B cell (primary cell): ENCODE data around the gene WDR18. TPM values are rescaled to one million over a fixed set of nuclear protein-coding genes. Genes with fewer than 3 reads are reported as not detected.
A peak's percentile ranks its signal among the peaks of the same experiment; 100 is the strongest.

Experiments
- ATAC-seq: fragments of 200-7000 bp; cut with Tn5 transposase; one replicate; pipeline ENCODE4 v1.10.0; 2021; ENCODE audit warnings: low read depth, mild to moderate bottlenecking, moderate number of reproducible peaks, moderate library complexity
- CTCF ChIA-PET: fragments of 350-600 bp; sonication (Branson Sonifier 250); formaldehyde crosslinking; loops from one replicate; lab custom pipeline; 2021; ENCODE audit warnings: antibody characterized with exemption, inconsistent platforms; lab: Charles Lee
- POLR2A ChIA-PET: fragments of 350-600 bp; sonication (Branson Sonifier 250); formaldehyde crosslinking; loops from one replicate; lab custom pipeline; 2021; ENCODE audit warnings: antibody characterized with exemption; lab: Charles Lee
- DNase-seq: peaks from one replicate; pipeline ENCODE4 v3.0.0; 2013
- H2AFZ ChIP-seq: 2 replicates; pipeline ENCODE4 v1.6.1; 2012; ENCODE audit warnings: mild to moderate bottlenecking, low read depth, low read length; ENCODE audit not compliant: insufficient read depth, poor library complexity, severe bottlenecking
- H3K27ac ChIP-seq, 2 donors: 1 replicate in 1 of 2; 2 replicates in 1 of 2; pipeline ENCODE4 v1.5.1; 2012 to 2013; ENCODE audit warnings: low read length in 2 of 2, mild to moderate bottlenecking in 2 of 2, moderate library complexity in 1 of 2
- H3K27me3 ChIP-seq, 4 experiments: fragments of 200-600 bp in 1 of 4; sonication (generic) in 1 of 4; replicated peaks in 1 of 4; 1 replicate in 2 of 4; 2 replicates in 2 of 4; pipeline versions ENCODE4 v1.6.1 to v1.7.0; 2013 to 2016; ENCODE audit warnings: low read length in 3 of 4, mild to moderate bottlenecking in 2 of 4, mixed read lengths in 1 of 4, moderate library complexity in 1 of 4; ENCODE audit not compliant: insufficient read depth in 4 of 4, control insufficient read depth in 3 of 4; ENCODE audit errors: control extremely low read depth in 1 of 4
- H3K36me3 ChIP-seq, 2 experiments: replicated peaks in 1 of 2; 1 replicate in 1 of 2; 2 replicates in 1 of 2; pipeline versions ENCODE4 v1.6.1 to v1.7.1; 2013; ENCODE audit warnings: low read length in 1 of 2; ENCODE audit not compliant: insufficient read depth in 2 of 2, control insufficient read depth in 1 of 2; ENCODE audit errors: control extremely low read depth in 1 of 2, extremely low read depth in 1 of 2
- H3K4me1 ChIP-seq, 2 donors: fragments of 200-600 bp in 1 of 2; sonication (generic) in 1 of 2; 1 replicate in 1 of 2; 2 replicates in 1 of 2; pipeline versions ENCODE4 v1.5.1 to v1.6.1; 2013 to 2017; ENCODE audit warnings: low read length in 2 of 2; ENCODE audit not compliant: control insufficient read depth in 2 of 2, insufficient read depth in 2 of 2
- H3K4me2 ChIP-seq: replicated peaks from 2 replicates; pipeline ENCODE3; 2012; ENCODE audit warnings: mild to moderate bottlenecking, low read depth, low read length; ENCODE audit not compliant: poor library complexity, severe bottlenecking
- H3K4me3 ChIP-seq, 5 experiments: fragments of 200-600 bp in 1 of 5; sonication (generic) in 1 of 5; 1 replicate in 3 of 5; 2 replicates in 2 of 5; pipeline versions ENCODE4 v1.5.1 to v1.7.0; 2011 to 2016; ENCODE audit warnings: low read length in 4 of 5, mild to moderate bottlenecking in 4 of 5, low read depth in 2 of 5, control low read depth in 1 of 5, moderate library complexity in 1 of 5; ENCODE audit not compliant: insufficient read depth in 1 of 5; ENCODE audit errors: control extremely low read depth in 1 of 5, extremely low read depth in 1 of 5
- H3K79me2 ChIP-seq: fragments of 200-600 bp; sonication (generic); one replicate; pipeline ENCODE4 v1.6.0; 2016; ENCODE audit warnings: low read length; ENCODE audit not compliant: control insufficient read depth, insufficient read depth
- H3K9ac ChIP-seq: fragments of 200-600 bp; sonication (generic); 2 replicates; pipeline ENCODE4 v1.6.1; 2017; ENCODE audit warnings: mild to moderate bottlenecking, low read length, moderate library complexity
- H3K9me3 ChIP-seq, 3 donors: one replicate each; pipeline versions ENCODE4 v1.6.1 to v1.7.1; 2013; ENCODE audit warnings: low read length in 2 of 3; ENCODE audit not compliant: control insufficient read depth in 2 of 3, insufficient read depth in 1 of 3; ENCODE audit errors: control extremely low read depth in 1 of 3
- H4K20me1 ChIP-seq: 2 replicates; pipeline ENCODE4 v1.6.0; 2012; ENCODE audit warnings: mild to moderate bottlenecking, low read length; ENCODE audit not compliant: insufficient read depth, control insufficient read depth, poor library complexity, severe bottlenecking
- H3K27ac Mint-ChIP-seq: one replicate; pipeline ENCODE4 v1.8.0; 2021; ENCODE audit warnings: mixed read lengths
- H3K27me3 Mint-ChIP-seq: one replicate; pipeline ENCODE4 v1.8.0; 2021; ENCODE audit warnings: mixed read lengths
- H3K4me1 Mint-ChIP-seq: one replicate; pipeline ENCODE4 v1.8.0; 2021; ENCODE audit warnings: mixed read lengths
- H3K4me3 Mint-ChIP-seq: one replicate; pipeline ENCODE4 v1.8.0; 2021; ENCODE audit warnings: mixed read lengths
- H3K9me3 Mint-ChIP-seq: one replicate; pipeline ENCODE4 v1.8.0; 2022; ENCODE audit warnings: mixed read lengths; ENCODE audit not compliant: insufficient read depth
- EZH2 ChIP-seq: IDR thresholded peaks from 2 replicates; pipeline ENCODE4 v1.6.1; 2012; ENCODE audit warnings: borderline replicate concordance, low read depth, mild to moderate bottlenecking, moderate library complexity, low read length; ENCODE audit not compliant: insufficient read depth, poor library complexity, severe bottlenecking
- WGBS: methylation state at CpG from one replicate; pipeline ENCODE4 v1.1.5; 2013; ENCODE audit warnings: missing lambda C conversion rate; ENCODE audit not compliant: insufficient coverage; 5-methylcytosine and 5-hydroxymethylcytosine counted together
- intact Hi-C: fragments of 100-400 bp; cut with micrococcal nuclease; formaldehyde crosslinking; loops from one replicate; pipeline ENCODE4 v1.10.0; 2022
- polyA plus RNA-seq: library from polyadenylated mRNA; depleted of rRNA; stranded (reverse); fragments of >200 nt; gene quantifications from 2 replicates; pipeline ENCODE4 v1.2.3, GENCODE V29; 2012
- total RNA-seq, 2 donors: library from RNA; stranded (reverse); fragments of 120-200 nt in 1 of 2; gene quantifications; 1 replicate in 1 of 2; 2 replicates in 1 of 2; pipeline versions ENCODE4 v1.2.3 to v1.2.4, GENCODE V29; 2013 to 2022
- TF ChIP-seq, protein P1 (sequence below): fragments of 200-600 bp; IDR thresholded peaks from one replicate; pipeline ENCODE4 v1.8.0; 2022; ENCODE audit warnings: antibody characterized with exemption, mild to moderate bottlenecking

Gene WDR18
- total and polyA plus RNA-seq, 2 donors (not counting 1 experiment from before 2014, with no cell fraction given) = 48.5 to 60.5 TPM

DNA sequence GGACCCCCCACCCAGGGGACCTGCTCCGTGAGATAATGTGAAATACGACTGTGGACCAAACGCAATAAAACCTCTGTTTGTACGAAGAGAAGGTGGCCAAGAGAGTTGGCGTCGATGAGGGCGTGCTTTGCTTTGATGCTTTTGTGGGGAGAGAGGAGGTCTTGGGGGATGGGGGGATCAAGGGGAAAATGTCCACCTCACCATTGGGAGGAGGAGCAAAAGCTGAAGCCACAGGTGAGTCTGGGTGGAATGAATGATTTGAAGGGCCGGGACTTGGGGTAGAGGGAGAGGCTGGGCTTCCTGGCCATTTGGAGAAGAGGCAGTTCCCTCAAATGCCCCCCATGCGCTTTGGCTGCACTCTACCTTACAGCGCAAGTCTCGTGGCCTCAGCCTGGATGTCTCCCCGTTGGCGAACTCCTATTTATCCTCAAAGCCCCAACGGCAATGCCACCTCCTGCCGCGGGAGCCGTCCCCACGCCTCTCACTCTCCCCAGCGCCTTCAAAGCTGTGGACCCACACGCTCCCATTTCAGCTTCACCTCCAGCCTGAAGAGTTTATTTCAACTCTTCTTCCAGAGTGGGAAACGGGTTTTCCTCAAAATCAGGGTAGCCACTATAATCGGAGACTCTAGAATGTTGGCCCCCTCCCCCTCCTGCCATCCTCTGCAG is 55.0 kb downstream of the WDR18 start:
- no peaks in the 10 kb centered on the region for H3K9me3 ChIP-seq
- peaks cover 55% of the 10 kb centered on the region for H4K20me1 ChIP-seq
- H3K79me2 ChIP-seq = peaks cover 37% of the 10 kb centered on the region
- Mint-ChIP-seq H3K9me3 (no peaks in the 10 kb centered on the region), H3K27me3 (no peaks in the 10 kb centered on the region), H3K4me1 (peaks cover 51% of the 10 kb centered on the region), H3K27ac (peak overlapping the region; percentile 99), H3K4me3 (peak overlapping the region; percentile 97)
- CTCF ChIA-PET = interaction anchor here (0.8 to 4.5 kb wide), 10 partner anchors 11 to 227 kb away, joined by 3 to 35 read pairs (median 5); partner anchors contain the start of genes ARHGAP45, CNN2, RNU6-2 and WDR18
- DNase-seq = no peak
- WGBS = 56% methylated on average over 17 of the region's 22 CpGs
- H3K36me3 ChIP-seq = peaks cover 0 to 43% of the 10 kb centered on the region in 2 experiments
- no peak overlapping the region for H2AFZ ChIP-seq
- intact Hi-C loops = loop anchor here (2.0 kb wide), 3 partner anchors 30 to 56 kb away; partner anchors contain the start of gene POLR2E
- H3K27me3 ChIP-seq = no peaks in the 10 kb centered on the region
- H3K4me3 ChIP-seq = peak overlapping the region in 4 of 5 experiments; percentile 23 to 75 (median 55)
- no peak for ATAC-seq
- H3K9ac ChIP-seq = peak overlapping the region; percentile 85
- H3K4me1 ChIP-seq = peaks cover 39 to 66% of the 10 kb centered on the region in 2 donors
- H3K27ac ChIP-seq = peak overlapping the region; percentile 81 to 92
- TF ChIP-seq EZH2 = no peak
- TF ChIP-seq, protein P1, sequence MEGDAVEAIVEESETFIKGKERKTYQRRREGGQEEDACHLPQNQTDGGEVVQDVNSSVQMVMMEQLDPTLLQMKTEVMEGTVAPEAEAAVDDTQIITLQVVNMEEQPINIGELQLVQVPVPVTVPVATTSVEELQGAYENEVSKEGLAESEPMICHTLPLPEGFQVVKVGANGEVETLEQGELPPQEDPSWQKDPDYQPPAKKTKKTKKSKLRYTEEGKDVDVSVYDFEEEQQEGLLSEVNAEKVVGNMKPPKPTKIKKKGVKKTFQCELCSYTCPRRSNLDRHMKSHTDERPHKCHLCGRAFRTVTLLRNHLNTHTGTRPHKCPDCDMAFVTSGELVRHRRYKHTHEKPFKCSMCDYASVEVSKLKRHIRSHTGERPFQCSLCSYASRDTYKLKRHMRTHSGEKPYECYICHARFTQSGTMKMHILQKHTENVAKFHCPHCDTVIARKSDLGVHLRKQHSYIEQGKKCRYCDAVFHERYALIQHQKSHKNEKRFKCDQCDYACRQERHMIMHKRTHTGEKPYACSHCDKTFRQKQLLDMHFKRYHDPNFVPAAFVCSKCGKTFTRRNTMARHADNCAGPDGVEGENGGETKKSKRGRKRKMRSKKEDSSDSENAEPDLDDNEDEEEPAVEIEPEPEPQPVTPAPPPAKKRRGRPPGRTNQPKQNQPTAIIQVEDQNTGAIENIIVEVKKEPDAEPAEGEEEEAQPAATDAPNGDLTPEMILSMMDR = no peak
- peak overlapping the region; percentile 92 for H3K4me2 ChIP-seq
- POLR2A ChIA-PET = interaction anchor here (0.5 to 6.8 kb wide), 21 partner anchors 11 to 1660 kb away, joined by 3 to 91 read pairs (median 5); partner anchors contain the start of genes ARHGAP45, CNN2, RNU6-2 and WDR18
